ENCODE measurements around the gene YJU2. TPM values are rescaled to one million over a fixed set of nuclear protein-coding genes. Genes with fewer than 3 reads are reported as not detected.

The YJU2 gene
- total and polyA plus RNA-seq, 2 of the 8 experiments (the other 6 are each of a cell fraction or from before 2014, with no cell fraction given) = 26.8 to 27.7 TPM

- no peak for TF ChIP-seq CBX8 (IDR thresholded peaks at IDR 0.05; ENCODE audit: borderline replicate concordance, low read depth, low read length)
- TF ChIP-seq ASH2L (IDR thresholded peaks at IDR 0.05; ENCODE audit: low read length) = no peak
- TF ChIP-seq SIN3A (conservative IDR thresholded peaks at IDR 0.05 in 1 of 2, IDR thresholded peaks at IDR 0.05 in 1 of 2; ENCODE audit: low read depth in 1 of 2, low read length in 2 of 2) = peak in 1 of 2 experiments; percentile 38; a peak in 1 of 4 replicates
- no peak for TF ChIP-seq USF2 (IDR thresholded peaks at IDR 0.05; ENCODE audit: low read length)
- TF ChIP-seq SIRT6 (IDR thresholded peaks at IDR 0.05; ENCODE audit: low read length) = no peak
- TF ChIP-seq CBX5 (IDR thresholded peaks at IDR 0.05; ENCODE audit: low read depth, low read length) = no peak
- no peak for TF ChIP-seq SRF (IDR thresholded peaks at IDR 0.05; ENCODE audit: low read depth, low read length)
- no peak for TF ChIP-seq FOSL1 (IDR thresholded peaks at IDR 0.05; ENCODE audit: insufficient read depth, low read depth, low read length)
- TF ChIP-seq TEAD4 (IDR thresholded peaks at IDR 0.05; ENCODE audit: low read depth, low read length) = no peak
- no peak for TF ChIP-seq JUND (IDR thresholded peaks at IDR 0.05; ENCODE audit: low read length)
- TF ChIP-seq KDM5A (IDR thresholded peaks at IDR 0.05; ENCODE audit: low read length) = no peak
- no peak for TF ChIP-seq NANOG (IDR thresholded peaks at IDR 0.05; ENCODE audit: insufficient read depth, low read depth, low read length, poor library complexity, severe bottlenecking)
- peak; percentile 29; the same call in 1 of the 2 replicates for TF ChIP-seq MAX (IDR thresholded peaks at IDR 0.05)
- TF ChIP-seq EZH2 (IDR thresholded peaks at IDR 0.05; ENCODE audit: low read depth, low read length, severe bottlenecking) = no peak
- TF ChIP-seq GABPA (IDR thresholded peaks at IDR 0.05; ENCODE audit: borderline replicate concordance, insufficient read depth, low read length) = no peak
- TF ChIP-seq GTF2F1 (IDR thresholded peaks at IDR 0.05; ENCODE audit: borderline replicate concordance, low read depth, low read length) = no peak
- no peak for TF ChIP-seq ZNF274 (IDR thresholded peaks at IDR 0.05; ENCODE audit: borderline replicate concordance, extremely low read depth, low read length)
- TF ChIP-seq HDAC2 (IDR thresholded peaks at IDR 0.05; ENCODE audit: borderline replicate concordance in 1 of 2, low read depth in 2 of 2, low read length in 2 of 2) = no peak
These were observed 57.8 kb downstream of the YJU2 start, which contains the start of gene FSD1 (continued) for GRCh38 chr19:4304538-4305256.
